Dermis microvascular lymphatic vessel endothelial cell (primary cell): ENCODE data around the gene DLK1. TPM values are rescaled to one million over a fixed set of nuclear protein-coding genes. Genes with fewer than 3 reads are reported as not detected.

Experiments used
- DNase-seq, 2 donors: peaks; one replicate each; pipeline versions ENCODE4 v3.0.0 to v3.0.0-alpha.2; 2010; ENCODE audit warnings: low read depth in 2 of 2
- total RNA-seq: library from RNA; depleted of rRNA; stranded (reverse); fragments of >200 nt; gene quantifications from 2 replicates; pipeline ENCODE4 v1.2.1, GENCODE V29; 2014

The DLK1 gene
- total RNA-seq = not detected in 2 replicates

DNA sequence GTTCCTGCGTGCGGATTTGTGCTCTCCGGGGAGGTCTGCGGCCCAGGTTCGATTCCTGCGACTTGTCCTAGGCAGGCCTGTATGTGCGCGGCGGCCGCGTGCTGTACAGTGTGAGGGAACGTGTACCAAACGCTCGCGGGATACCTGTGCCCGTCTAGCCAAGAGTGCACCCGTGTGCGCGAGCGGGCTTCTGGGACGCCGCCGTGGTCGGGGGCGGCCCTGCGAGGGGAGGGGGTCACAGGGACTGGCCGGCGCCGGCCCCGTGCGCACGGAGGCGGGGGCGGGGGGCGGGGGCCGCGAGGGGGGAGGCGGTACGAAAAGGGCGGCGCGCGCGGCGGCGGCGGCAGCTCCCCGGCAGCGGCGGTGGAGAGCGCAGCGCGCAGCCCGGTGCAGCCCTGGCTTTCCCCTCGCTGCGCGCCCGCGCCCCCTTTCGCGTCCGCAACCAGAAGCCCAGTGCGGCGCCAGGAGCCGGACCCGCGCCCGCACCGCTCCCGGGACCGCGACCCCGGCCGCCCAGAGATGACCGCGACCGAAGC lies at the start of gene DLK1:
TSS of gene DLK1 (plus strand) at position 343 of the 536 bp plus-strand sequence. CDS start at position 520, 177 bp downstream.
- no peak for DNase-seq

DNA sequence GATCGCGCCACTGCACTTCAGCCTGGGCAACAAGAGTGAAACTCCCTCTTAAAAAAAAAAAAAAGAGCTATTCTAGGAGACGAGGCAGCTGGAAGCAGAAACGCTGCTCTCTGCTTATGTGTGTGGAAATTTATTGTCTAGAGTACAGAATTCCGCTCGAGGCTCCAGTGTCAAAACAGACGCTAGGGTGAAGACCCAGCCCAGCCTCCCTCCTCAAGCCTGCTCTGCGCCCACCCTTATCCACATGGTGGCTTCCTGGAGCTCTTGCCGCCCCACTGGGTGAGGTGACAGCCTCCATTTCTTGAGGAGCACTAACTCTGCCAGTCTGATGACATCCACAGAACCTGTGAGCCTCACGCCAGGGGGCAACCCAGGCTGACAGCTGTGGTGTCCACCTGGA lies 49.5 kb upstream of the DLK1 start:
- DNase-seq = no peak

DNA sequence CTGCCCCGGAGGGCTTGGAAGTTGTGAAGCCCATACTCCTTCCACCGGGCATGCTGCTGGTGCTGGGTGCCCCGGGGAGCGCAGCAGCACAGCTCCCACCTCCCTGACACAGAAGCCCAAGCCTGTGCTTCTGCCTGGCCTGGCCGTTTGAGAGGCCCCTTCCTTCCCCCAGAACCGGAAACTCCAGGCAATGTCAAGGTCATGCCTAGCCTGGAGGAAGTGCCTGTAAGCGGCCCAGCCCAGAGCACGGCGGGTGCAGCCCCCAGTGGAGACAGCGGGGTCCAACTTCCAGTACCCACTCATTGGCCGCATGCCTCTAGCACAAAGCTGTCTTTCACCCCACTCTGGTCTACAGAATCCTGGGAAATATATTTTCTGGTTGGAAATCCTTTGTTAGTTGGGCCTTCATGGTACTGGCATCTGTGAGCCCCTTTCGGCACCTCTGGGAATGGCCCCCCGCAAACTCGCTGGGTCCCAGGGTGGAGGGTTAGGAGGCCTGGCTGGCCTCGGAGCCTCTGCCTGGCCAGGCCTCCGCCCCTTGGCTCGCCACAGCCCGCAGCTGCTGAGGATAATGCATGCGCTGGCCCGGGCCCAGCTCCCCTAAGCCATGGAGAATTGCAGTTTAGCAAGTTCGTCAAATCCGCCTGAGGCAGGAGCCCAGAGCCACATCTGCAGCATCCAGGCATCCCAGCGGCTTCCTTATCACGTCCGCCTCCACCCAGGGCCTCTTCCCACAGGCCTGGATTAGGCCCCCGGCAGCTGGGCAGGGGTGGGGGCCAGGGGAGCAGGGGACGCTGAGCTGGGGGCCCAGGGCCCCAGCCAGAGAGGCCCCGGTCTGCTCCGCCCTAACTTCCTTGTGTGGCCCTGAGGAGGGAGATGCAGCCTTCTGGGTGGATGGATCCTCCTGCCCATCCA lies 48.9 kb upstream of the DLK1 start:
- peak in 1 of 2 donors; percentile 29 for DNase-seq

DNA sequence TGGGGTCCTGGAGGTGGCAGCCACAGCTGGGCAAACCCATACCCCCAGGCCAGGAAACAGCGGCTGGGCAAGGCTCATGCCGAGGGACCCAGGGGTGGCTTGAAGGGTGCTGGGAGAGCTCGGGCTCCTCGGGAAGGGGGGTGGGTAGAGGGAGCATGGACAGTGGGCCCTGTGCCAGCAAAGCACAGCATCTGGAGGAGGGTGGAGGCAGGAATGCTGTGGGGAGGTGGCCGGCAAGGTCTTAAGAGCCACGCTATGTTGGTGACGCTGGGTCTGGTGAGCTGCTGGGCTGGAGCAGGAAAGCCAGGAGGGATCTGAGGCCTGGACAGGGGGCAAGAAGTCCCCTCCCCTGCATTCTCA lies 48.2 kb upstream of the DLK1 start:
- DNase-seq = no peak

DNA sequence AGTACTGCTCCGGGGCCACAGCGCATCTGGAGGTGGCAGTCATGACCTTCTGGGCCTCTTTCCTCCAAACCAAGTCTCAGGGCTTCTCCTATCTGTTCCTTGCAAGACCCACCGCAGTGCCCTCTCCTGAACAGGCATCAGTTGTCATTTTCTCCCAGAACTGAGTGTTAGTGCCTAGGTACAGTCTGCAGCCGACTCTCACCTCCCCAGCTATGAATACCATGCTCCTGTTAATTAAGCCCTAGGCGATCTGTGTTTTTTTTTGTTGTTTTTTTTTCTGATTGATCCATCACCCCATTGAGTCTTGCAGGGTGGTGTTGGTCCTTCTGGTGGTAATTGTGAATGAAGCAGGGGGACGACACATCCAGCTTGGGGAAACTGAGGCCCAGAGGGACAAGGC lies 47.5 kb upstream of the DLK1 start:
- DNase-seq = no peak

DNA sequence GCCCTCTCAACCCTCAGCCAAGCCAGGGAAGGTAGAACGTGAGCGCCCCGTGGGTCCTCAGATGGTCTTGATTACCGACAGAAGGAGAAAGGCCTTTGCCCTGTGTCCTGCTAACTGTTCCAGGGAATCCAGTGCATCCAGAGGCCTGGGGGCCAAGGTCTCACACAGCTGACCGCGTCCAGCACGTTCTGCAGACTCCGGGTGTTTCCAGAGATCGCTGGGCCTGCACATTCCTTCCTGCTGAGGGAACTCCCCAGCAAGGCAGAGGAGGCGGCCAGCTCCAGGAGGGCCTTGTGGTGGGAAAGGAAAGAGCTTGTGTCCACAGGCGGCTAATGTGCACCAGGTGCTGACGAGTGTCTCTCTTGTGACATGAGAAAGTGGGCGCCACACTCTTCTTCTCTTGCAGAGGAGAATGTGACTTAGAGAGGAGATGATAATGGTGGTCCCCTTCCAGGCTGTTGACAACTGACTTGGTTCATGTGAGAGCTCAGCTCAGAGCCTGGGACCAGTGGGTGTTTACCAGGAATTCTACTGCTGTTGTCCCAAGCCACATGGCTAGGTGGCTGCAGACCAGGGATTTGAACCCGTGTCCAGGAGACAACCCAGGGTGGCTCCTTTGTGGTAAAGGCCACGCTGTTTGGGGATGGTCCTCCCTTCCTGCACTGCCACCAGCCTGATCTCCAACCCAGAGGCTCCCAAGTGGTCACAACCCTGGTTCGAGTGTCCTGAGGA lies 46.8 kb upstream of the DLK1 start:
- DNase-seq = peak in 1 of 2 donors; percentile 10

DNA sequence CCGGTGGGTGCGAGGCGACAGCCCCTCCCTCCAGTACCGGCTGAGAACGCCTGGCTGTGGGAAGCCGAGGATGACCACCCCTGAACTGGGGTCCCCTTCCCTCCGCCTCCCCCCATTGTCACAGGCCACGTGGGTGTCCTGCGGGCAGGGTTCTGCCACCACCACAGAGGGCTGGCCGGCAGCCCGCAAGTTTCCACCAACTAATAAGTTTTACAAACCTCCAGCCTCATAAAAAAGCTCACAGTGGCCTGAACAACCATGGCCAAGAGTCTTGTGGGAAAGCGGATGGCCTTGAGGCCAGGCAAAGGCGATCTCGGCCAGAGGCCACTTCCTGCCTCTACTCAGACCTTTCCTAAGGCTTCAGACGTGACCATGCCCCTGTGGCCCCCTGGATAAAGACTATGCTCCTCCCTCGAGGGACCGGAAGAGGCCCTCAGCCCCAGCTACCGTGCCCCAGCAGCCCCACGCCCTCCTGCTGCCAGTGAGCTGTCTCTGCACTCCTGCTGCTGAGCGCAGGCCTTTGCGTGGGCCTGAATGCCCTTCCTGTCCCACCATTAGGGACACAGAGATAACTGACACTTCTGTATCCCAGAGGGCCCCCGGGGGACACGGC lies 46.1 kb upstream of the DLK1 start:
- DNase-seq = no peak

DNA sequence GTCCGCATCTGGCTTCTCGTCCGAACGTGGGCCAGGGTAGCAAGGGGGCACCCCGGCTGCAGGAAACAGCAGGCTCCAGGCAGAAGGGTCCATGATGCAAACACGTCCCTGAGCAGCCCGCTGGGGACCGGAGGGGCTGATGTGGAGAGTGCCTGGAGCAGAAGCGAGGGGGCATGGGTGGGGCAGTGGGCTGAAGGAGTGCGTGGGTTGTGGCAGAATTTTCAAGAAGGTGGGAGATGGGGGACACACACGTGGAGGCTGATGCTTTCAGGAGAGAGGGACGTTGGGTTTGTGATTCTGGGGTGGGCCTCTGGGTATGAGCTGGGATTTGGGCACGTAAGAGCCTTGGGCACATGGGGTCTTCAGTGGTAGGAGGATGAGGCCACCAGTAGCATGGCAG lies 45.6 kb upstream of the DLK1 start:
- DNase-seq = no peak

DNA sequence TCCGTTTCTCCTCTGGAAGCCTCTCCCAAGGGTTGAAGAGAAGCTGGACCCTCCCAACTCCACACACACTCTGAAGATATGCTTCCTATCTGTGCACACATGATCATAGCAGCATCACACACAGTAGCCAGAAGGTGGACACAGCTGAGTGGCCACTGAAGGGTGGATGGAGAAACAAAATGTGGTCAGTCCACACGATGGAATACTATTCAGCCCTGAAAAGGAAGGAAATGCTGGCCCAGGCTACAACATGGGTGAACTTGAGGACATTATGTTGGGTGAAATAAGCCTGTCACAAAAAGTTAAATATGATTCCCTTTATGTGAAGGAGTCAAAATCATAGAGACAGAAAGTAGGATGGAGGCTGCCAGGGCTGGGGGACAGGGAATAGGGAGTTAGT lies 43.9 kb upstream of the DLK1 start:
- no peak for DNase-seq

DNA sequence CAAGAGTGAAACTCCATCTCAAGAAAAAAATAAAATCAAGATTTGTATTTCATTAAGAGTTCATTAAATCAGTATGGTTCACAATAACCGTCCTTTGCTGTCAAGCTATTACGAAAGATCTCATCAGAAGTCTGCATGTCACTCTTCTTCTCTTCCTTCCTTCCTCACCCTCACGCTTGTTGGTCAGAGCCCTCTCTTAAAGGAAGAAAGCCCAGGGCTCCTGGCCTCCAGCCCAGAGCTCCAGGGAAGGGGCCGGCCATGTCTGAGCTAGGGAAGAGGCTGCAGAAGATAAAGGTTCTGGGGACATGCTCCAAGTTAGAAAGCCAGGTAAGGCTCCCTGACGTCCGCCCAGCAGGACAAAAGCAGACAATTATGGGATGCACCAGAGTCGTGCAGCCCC lies 43.1 kb upstream of the DLK1 start:
- peak in 1 of 2 donors; percentile 9 for DNase-seq

DNA sequence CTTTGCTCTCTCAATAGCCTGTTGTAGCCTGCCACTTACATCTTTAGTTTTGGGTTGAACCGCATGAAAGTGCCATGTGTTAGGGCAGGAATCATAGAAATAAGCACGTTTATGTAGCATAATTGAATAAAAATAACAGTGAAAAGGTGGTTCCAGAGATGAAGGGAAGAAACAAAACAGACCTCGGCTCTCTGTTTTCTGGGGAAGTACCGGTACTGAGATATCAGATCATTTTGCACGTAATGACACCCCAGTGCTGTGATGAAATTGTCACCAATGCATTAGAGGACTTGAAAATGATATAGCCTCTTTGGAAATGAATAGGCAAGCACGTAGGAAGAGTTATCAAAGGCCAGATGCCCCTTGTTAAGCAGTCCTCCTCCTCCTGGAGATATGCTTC lies 42.5 kb upstream of the DLK1 start:
- DNase-seq = no peak

DNA sequence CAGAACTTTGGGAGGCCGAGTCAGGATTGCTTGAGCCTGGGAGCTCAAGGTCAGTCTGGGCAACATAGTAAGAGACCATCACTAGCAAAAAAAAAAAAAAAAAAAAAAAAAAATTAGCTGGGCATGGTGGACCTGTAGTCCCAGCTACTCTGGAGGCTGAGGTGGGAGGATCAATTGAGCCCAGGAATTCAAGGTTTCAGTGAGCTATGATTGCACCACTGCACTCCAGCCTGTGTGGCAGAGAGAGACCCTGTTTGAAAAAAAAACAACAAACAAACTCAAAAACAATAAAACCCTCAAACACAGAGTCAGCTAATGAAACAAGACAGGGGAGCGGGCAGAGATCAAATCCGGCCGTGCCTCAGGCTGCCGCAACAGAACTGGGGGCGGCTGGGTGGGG lies 41.7 kb upstream of the DLK1 start:
- no peak for DNase-seq

DNA sequence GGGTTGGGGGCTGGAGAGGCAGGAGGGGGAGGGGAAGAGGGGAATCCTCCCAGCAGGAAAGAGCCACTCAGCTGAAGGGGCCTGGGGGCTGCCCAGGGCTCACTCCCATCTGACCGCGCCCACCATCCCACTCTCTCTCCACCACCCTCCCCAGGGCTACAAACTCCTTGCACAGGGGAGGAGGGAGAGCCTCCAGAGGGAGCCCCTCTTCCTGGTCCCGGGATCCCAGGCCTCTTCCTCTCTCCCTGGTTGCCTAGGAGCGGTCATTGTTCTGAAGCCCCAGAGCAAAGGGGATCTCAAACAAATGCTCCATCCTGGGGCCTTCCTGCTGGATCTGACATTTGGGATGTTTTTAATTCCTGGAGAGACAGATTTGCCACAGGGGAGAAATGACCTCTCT lies 39.8 kb upstream of the DLK1 start:
- DNase-seq = no peak

DNA sequence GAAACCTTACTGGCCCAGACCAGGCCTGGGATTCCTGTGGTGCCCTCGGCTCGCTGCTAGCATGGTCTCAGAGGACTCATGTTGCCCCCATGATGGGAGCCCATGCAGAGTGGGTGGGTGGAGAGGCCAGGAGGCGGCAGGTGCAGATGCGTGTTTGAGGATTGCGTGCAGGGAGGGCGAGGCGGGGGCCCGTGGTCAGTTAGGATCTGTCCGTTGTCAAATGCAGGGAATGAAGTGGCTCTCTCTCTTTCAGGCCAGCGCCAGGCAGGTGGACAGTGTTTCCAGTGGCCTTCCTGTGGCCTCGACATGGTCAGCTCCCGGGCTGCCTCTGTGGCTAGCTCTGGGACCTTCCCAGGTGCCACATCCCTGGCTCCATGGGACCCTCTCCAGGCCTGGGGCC lies 39.3 kb upstream of the DLK1 start:
- no peak for DNase-seq

DNA sequence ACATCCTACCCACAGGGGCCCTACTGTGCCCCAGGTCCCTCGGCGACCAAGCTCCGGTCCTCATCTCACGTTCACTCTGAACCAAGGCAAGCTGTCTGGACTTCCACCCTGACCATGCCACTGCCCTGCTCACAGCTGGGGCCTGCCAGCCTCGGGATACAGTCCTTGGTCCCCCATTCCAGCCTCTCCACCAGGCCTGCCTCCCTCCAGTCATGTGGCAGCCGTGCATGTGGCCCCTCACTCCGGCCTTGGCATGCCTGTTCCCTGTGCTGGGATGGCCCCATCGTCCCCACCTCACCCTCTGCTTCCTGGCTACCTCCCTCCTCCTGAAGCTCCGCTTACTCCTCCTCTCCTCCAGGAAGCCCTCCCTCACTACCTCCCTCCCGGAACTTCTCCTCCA lies 38.6 kb upstream of the DLK1 start:
- no peak for DNase-seq

DNA sequence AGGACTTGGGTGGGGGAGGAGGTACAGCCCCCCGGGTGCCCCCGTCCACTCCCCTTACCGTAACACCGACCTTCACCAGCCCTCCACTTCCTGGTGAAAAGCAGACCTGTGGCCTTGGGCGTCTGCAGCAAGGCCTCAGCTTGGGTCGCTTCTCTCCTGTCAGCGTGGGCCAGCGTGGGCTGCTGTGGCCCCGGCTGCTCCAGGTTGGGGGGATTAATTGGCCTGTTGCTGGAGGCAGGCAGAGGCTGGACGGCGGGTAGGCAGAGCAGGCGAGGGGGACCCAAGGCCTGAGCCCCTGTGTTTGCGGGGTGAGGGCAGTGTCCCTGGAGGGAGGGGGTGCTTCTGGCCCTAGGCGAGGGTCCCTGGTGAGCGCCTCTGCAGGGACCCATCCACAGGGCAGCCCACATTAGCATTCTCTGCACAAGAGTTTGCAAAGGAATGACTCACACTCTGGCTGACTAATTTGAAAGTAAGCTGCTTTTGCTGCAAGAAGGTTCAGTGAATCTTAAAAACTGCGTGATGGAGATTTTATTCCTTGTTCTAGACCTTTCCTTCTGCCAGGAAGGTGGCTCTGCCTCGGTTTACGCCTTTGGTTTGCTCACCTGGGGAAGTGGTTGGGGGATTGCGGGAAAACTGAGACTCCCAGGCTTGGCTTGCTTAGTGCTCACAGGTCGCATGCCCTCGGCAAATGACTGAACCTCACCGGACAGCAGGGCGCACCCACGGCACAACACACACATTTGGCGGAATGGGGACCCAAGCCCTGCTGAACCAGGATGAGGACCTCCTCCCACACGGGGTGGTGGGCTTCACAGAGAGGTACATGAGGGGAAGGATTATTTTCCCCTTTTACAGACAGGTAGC lies 37.9 kb upstream of the DLK1 start:
- peak in 1 of 2 donors; percentile 28 for DNase-seq

DNA sequence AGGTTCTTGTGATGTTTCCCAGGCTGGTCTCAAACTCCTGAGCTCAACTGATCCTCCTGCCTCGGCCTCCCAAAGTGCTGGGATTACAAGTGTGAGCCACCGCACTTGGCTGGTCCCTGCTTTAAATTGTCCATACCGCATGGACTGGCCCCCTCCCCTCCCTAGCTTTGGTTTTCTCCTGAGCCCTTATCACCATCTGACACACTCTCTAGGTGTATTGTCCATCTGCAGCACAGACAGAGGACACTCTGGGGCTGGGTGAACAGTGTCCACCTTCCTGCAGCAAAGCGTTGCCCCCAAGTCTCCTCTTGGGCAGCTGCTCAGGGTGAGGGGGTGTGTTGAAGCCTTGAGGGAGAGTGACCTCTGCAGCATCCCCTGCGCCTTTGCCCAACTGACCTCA lies 36.0 kb upstream of the DLK1 start:
- DNase-seq = no peak

DNA sequence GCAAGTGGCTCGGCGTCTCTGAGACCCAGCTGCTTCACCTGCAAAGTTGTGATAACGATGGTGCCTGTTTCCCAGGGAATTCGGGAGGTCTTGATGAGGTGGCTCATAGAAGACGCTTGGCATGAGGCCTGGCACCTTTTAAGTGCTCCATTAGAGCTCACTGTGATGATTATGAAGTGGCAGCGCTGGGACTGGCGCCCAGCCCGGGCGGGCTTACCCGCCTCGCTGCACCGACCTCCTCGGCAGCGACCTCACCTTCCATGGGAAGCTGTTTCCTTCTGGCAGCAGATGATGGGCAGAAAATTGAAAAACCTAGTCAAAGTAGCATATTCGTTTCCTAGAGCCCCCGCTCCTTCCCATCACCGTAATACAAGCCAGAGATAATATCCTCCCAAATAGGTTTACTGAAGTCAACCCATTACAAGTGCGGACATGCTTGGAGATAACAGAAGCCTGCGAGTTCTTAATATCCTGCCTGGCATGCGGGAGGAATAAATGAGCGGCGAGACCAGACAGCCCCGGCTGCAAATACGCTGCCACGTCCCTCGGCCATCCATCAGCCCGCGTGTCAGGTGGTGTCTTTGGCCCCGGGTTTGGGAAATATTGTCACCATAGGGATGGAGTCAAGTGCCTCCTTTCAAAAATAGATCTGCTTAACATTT lies 35.2 kb upstream of the DLK1 start:
- no peak for DNase-seq

DNA sequence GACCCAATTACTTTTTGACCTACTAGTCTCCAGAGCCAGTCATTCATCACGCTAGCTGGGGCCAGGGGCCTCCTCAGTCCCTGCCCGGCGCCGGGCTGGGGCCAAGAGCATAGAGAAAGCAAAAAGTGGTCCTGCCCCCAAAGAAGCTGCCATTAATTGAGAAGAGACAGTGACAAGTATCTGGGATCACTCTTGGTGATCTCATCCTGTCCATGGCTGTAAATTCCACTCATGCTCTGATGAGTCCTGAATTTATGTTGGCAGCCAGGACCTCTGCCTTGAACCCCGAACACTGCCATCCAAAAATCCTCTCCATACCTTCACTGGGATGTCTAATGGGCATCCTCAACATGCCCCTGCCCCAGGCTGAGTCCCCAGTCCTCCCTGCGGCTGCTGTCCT lies 34.4 kb upstream of the DLK1 start:
- no peak for DNase-seq

DNA sequence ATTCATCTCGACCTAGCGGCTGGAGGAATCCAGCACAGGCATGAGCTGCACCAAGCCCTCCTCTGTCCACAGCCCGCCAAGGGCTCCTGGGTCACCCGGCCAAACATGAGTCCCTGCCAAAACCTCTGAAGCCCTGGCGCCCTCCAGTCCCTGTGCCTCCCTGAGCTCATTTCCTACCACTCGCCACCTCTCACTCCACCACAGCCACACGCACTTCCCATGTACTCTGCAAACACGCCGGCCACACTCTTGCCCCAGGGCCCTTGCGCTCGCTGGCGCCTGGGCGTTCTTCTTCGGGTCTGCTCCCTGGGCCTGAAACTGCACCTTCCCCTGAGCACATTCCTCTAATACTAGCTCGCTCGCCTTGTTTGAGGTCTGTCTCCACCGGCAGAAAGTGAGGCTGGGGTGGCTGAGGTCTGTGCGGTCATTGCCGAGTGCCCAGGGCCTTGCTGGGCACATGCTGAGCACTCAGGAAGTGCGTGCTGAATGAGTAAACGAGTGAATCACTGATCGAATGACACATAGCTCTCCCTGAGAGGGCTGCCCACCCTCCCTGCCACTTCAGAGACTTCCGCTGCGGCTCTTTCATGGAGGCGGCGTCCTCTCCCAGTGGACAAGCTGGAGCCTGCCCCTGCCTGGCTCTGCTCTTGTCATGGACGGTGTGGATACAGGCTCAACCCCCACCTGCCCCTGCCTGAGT lies 33.7 kb upstream of the DLK1 start:
- DNase-seq = peak; percentile 77 to 91
